B cell (primary cell): ENCODE data around the gene RLN3. TPM values are rescaled to one million over a fixed set of nuclear protein-coding genes. Genes with fewer than 3 reads are reported as not detected.
A peak's percentile ranks its signal among the peaks of the same experiment; 100 is the strongest.

ENCODE experiments used
- ATAC-seq: fragments of 200-7000 bp; cut with Tn5 transposase; one replicate; pipeline ENCODE4 v1.10.0; 2021; ENCODE audit warnings: low read depth, mild to moderate bottlenecking, moderate number of reproducible peaks, moderate library complexity
- CTCF ChIA-PET: fragments of 350-600 bp; sonication (Branson Sonifier 250); formaldehyde crosslinking; loops from one replicate; lab custom pipeline; 2021; ENCODE audit warnings: antibody characterized with exemption, inconsistent platforms; lab: Charles Lee
- POLR2A ChIA-PET: fragments of 350-600 bp; sonication (Branson Sonifier 250); formaldehyde crosslinking; loops from one replicate; lab custom pipeline; 2021; ENCODE audit warnings: antibody characterized with exemption; lab: Charles Lee
- DNase-seq: peaks from one replicate; pipeline ENCODE4 v3.0.0; 2013
- H2AFZ ChIP-seq: 2 replicates; pipeline ENCODE4 v1.6.1; 2012; ENCODE audit warnings: mild to moderate bottlenecking, low read depth, low read length; ENCODE audit not compliant: insufficient read depth, poor library complexity, severe bottlenecking
- H3K27ac ChIP-seq, 2 donors: 1 replicate in 1 of 2; 2 replicates in 1 of 2; pipeline ENCODE4 v1.5.1; 2012 to 2013; ENCODE audit warnings: low read length in 2 of 2, mild to moderate bottlenecking in 2 of 2, moderate library complexity in 1 of 2
- H3K27me3 ChIP-seq, 4 experiments: fragments of 200-600 bp in 1 of 4; sonication (generic) in 1 of 4; replicated peaks in 1 of 4; 1 replicate in 2 of 4; 2 replicates in 2 of 4; pipeline versions ENCODE4 v1.6.1 to v1.7.0; 2013 to 2016; ENCODE audit warnings: low read length in 3 of 4, mild to moderate bottlenecking in 2 of 4, mixed read lengths in 1 of 4, moderate library complexity in 1 of 4; ENCODE audit not compliant: insufficient read depth in 4 of 4, control insufficient read depth in 3 of 4; ENCODE audit errors: control extremely low read depth in 1 of 4
- H3K36me3 ChIP-seq, 2 experiments: replicated peaks in 1 of 2; 1 replicate in 1 of 2; 2 replicates in 1 of 2; pipeline versions ENCODE4 v1.6.1 to v1.7.1; 2013; ENCODE audit warnings: low read length in 1 of 2; ENCODE audit not compliant: insufficient read depth in 2 of 2, control insufficient read depth in 1 of 2; ENCODE audit errors: control extremely low read depth in 1 of 2, extremely low read depth in 1 of 2
- H3K4me1 ChIP-seq, 2 donors: fragments of 200-600 bp in 1 of 2; sonication (generic) in 1 of 2; 1 replicate in 1 of 2; 2 replicates in 1 of 2; pipeline versions ENCODE4 v1.5.1 to v1.6.1; 2013 to 2017; ENCODE audit warnings: low read length in 2 of 2; ENCODE audit not compliant: control insufficient read depth in 2 of 2, insufficient read depth in 2 of 2
- H3K4me2 ChIP-seq: replicated peaks from 2 replicates; pipeline ENCODE3; 2012; ENCODE audit warnings: mild to moderate bottlenecking, low read depth, low read length; ENCODE audit not compliant: poor library complexity, severe bottlenecking
- H3K4me3 ChIP-seq, 5 experiments: fragments of 200-600 bp in 1 of 5; sonication (generic) in 1 of 5; 1 replicate in 3 of 5; 2 replicates in 2 of 5; pipeline versions ENCODE4 v1.5.1 to v1.7.0; 2011 to 2016; ENCODE audit warnings: low read length in 4 of 5, mild to moderate bottlenecking in 4 of 5, low read depth in 2 of 5, control low read depth in 1 of 5, moderate library complexity in 1 of 5; ENCODE audit not compliant: insufficient read depth in 1 of 5; ENCODE audit errors: control extremely low read depth in 1 of 5, extremely low read depth in 1 of 5
- H3K79me2 ChIP-seq: fragments of 200-600 bp; sonication (generic); one replicate; pipeline ENCODE4 v1.6.0; 2016; ENCODE audit warnings: low read length; ENCODE audit not compliant: control insufficient read depth, insufficient read depth
- H3K9ac ChIP-seq: fragments of 200-600 bp; sonication (generic); 2 replicates; pipeline ENCODE4 v1.6.1; 2017; ENCODE audit warnings: mild to moderate bottlenecking, low read length, moderate library complexity
- H3K9me3 ChIP-seq, 3 donors: one replicate each; pipeline versions ENCODE4 v1.6.1 to v1.7.1; 2013; ENCODE audit warnings: low read length in 2 of 3; ENCODE audit not compliant: control insufficient read depth in 2 of 3, insufficient read depth in 1 of 3; ENCODE audit errors: control extremely low read depth in 1 of 3
- H4K20me1 ChIP-seq: 2 replicates; pipeline ENCODE4 v1.6.0; 2012; ENCODE audit warnings: mild to moderate bottlenecking, low read length; ENCODE audit not compliant: insufficient read depth, control insufficient read depth, poor library complexity, severe bottlenecking
- H3K27ac Mint-ChIP-seq: one replicate; pipeline ENCODE4 v1.8.0; 2021; ENCODE audit warnings: mixed read lengths
- H3K27me3 Mint-ChIP-seq: one replicate; pipeline ENCODE4 v1.8.0; 2021; ENCODE audit warnings: mixed read lengths
- H3K4me1 Mint-ChIP-seq: one replicate; pipeline ENCODE4 v1.8.0; 2021; ENCODE audit warnings: mixed read lengths
- H3K4me3 Mint-ChIP-seq: one replicate; pipeline ENCODE4 v1.8.0; 2021; ENCODE audit warnings: mixed read lengths
- H3K9me3 Mint-ChIP-seq: one replicate; pipeline ENCODE4 v1.8.0; 2022; ENCODE audit warnings: mixed read lengths; ENCODE audit not compliant: insufficient read depth
- EZH2 ChIP-seq: IDR thresholded peaks from 2 replicates; pipeline ENCODE4 v1.6.1; 2012; ENCODE audit warnings: borderline replicate concordance, low read depth, mild to moderate bottlenecking, moderate library complexity, low read length; ENCODE audit not compliant: insufficient read depth, poor library complexity, severe bottlenecking
- WGBS: methylation state at CpG from one replicate; pipeline ENCODE4 v1.1.5; 2013; ENCODE audit warnings: missing lambda C conversion rate; ENCODE audit not compliant: insufficient coverage; 5-methylcytosine and 5-hydroxymethylcytosine counted together
- intact Hi-C: fragments of 100-400 bp; cut with micrococcal nuclease; formaldehyde crosslinking; loops from one replicate; pipeline ENCODE4 v1.10.0; 2022
- polyA plus RNA-seq: library from polyadenylated mRNA; depleted of rRNA; stranded (reverse); fragments of >200 nt; gene quantifications from 2 replicates; pipeline ENCODE4 v1.2.3, GENCODE V29; 2012
- total RNA-seq, 2 donors: library from RNA; stranded (reverse); fragments of 120-200 nt in 1 of 2; gene quantifications; 1 replicate in 1 of 2; 2 replicates in 1 of 2; pipeline versions ENCODE4 v1.2.3 to v1.2.4, GENCODE V29; 2013 to 2022
- TF ChIP-seq, protein P1 (sequence below): fragments of 200-600 bp; IDR thresholded peaks from one replicate; pipeline ENCODE4 v1.8.0; 2022; ENCODE audit warnings: antibody characterized with exemption, mild to moderate bottlenecking

RLN3 gene
- total and polyA plus RNA-seq, 2 donors (not counting 1 experiment from before 2014, with no cell fraction given) = 0.42 TPM; not detected in 1

DNA sequence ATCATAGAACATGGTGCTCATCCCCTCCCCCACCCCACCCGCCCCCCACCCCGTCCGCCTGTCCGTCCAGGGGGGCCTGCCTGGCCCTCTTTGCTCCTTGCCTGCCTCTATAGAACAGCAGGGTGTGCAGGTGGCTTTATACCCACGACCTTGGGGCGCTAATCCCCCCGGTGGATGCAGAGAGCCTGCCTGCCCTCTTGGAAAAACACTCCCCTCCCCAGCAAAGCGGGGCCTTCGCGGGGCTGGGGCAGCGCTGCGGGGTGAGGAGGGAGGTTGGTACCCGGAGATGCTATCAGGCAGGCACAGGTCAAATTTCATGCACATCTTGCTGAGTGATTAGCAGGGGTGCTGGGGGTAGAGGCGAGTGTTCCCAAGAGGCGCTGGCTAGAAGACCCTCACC lies 43.8 kb upstream of the RLN3 start:
- H2AFZ ChIP-seq = no peak overlapping the region
- Mint-ChIP-seq H3K27ac (peak overlapping the region; percentile 61), H3K27me3 (no peaks in the 10 kb centered on the region), H3K9me3 (no peaks in the 10 kb centered on the region), H3K4me1 (peaks cover 76% of the 10 kb centered on the region), H3K4me3 (no peak overlapping the region)
- no peaks in the 10 kb centered on the region for H4K20me1 ChIP-seq
- ChIA-PET POLR2A (interaction anchor here (0.6 to 2.8 kb wide), 3 partner anchors 12 to 1312 kb away, joined by 4 to 12 read pairs (median 5); partner anchors contain the start of gene IL27RA), CTCF (interaction anchor here (1.1 to 5.4 kb wide), 3 partner anchors 47 to 90 kb away, joined by 4 to 29 read pairs (median 8); partner anchors contain the start of gene IL27RA)
- WGBS = no CpG with 5 or more reads among the region's 15 CpGs
- H3K9me3 ChIP-seq = no peaks in the 10 kb centered on the region
- peak overlapping the region; percentile 12 for H3K4me2 ChIP-seq
- peaks cover 20% of the 10 kb centered on the region for H3K79me2 ChIP-seq
- TF ChIP-seq EZH2 = no peak
- TF ChIP-seq, protein P1, sequence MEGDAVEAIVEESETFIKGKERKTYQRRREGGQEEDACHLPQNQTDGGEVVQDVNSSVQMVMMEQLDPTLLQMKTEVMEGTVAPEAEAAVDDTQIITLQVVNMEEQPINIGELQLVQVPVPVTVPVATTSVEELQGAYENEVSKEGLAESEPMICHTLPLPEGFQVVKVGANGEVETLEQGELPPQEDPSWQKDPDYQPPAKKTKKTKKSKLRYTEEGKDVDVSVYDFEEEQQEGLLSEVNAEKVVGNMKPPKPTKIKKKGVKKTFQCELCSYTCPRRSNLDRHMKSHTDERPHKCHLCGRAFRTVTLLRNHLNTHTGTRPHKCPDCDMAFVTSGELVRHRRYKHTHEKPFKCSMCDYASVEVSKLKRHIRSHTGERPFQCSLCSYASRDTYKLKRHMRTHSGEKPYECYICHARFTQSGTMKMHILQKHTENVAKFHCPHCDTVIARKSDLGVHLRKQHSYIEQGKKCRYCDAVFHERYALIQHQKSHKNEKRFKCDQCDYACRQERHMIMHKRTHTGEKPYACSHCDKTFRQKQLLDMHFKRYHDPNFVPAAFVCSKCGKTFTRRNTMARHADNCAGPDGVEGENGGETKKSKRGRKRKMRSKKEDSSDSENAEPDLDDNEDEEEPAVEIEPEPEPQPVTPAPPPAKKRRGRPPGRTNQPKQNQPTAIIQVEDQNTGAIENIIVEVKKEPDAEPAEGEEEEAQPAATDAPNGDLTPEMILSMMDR = no peak
- intact Hi-C loops = no loop called here
- H3K27me3 ChIP-seq = peaks cover 0 to 7% (median 0%) of the 10 kb centered on the region in 4 experiments
- H3K27ac ChIP-seq = peak overlapping the region in 1 of 2 donors; percentile 99
- peak; percentile 37 for DNase-seq
- H3K4me3 ChIP-seq = no peak overlapping the region
- no peak for ATAC-seq
- H3K36me3 ChIP-seq = peaks cover 0 to 3% of the 10 kb centered on the region in 2 experiments
- H3K9ac ChIP-seq = no peak overlapping the region
- H3K4me1 ChIP-seq = peaks cover 71 to 90% of the 10 kb centered on the region in 2 donors
